GM18508 (cell line): ENCODE data around the gene PSAPL1.

ENCODE experiments used
- ATAC-seq: cut with Tn5 transposase; IDR thresholded peaks from one replicate; pipeline ENCODE4 v1.9.1; 2021; ENCODE audit warnings: moderate number of reproducible peaks; ENCODE audit not compliant: insufficient read depth, unreplicated experiment

PSAPL1 gene

DNA sequence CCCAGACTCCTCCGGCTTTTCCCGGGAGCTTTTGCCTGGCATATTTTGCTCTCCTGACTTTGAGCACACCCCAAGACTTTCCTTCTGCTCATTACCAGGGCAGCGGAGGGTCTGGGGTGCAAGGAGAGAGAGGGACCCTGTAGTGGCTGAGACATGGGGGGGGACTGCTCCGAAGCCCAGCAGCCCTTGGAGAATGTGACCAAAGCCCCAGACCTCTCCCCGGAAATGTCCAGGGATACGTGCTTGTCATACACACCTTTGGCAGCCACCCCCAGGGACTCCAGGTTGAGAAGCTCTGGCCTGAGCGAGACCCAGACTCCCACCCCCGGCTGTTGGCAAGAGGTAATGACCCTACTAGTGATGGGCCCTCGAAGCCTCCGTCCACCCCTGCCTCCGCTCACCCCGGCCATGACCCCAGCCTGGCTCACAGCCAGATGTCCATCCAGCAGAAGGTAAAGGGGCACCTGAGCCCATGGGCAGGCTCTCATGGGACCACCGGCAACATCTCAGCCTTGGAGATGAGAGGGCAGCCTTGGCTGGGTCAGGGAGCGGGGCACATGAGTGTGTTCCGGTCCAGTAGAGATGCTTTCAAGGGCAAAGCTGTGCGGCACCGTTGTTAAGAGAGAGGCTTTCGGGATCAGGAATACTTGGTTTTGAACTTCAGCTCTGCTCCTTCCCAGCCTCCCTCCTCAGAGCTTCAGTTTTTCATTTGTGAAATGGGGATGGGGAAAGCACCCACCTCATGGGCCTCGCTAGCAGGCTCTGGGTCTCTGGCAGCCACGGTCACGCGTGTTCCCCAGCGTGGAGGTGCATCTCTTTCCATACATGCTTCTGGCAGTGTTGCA is 2.0 kb downstream of the PSAPL1 start:
- no peak for ATAC-seq

DNA sequence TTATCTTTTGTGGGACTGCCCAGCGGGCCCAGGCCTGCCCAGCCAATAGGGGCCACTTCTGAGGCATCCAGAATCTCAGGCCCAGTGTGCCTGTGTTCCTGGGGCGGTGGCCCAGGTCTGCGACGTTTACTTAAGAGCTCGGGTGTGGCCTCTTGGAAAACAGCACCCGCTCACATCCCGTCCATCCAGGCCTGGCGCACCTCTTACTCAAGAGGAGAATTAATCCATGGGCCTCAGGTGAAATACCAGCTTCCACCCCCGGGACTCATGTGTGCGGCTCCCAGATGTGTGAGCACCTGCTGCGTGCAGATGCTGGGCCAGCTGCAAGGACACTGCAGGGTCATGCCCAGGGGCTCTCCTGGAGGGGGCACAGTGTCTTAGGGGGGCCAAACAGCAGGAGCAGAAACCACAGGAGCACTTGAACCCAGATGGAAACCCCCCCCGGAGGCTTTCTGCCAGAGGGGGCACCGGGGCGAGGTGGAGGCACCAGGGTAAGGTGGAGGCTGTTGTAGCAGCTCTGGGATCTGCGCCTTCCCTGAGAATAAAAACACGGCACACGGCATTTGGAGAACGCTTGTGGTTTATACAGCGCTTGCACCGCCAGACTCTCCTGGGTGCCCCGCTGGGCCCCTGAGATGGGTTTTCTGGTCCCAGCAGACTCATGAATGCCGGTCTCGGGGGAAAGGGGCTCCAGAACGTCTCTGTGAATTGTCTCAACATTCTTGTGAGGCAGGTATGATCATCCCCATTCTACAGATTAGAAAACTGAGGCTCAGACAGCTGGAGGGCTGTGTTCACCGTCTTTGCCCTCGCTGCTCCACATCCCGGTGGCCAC is 2.8 kb downstream of the PSAPL1 start:
- no peak for ATAC-seq

DNA sequence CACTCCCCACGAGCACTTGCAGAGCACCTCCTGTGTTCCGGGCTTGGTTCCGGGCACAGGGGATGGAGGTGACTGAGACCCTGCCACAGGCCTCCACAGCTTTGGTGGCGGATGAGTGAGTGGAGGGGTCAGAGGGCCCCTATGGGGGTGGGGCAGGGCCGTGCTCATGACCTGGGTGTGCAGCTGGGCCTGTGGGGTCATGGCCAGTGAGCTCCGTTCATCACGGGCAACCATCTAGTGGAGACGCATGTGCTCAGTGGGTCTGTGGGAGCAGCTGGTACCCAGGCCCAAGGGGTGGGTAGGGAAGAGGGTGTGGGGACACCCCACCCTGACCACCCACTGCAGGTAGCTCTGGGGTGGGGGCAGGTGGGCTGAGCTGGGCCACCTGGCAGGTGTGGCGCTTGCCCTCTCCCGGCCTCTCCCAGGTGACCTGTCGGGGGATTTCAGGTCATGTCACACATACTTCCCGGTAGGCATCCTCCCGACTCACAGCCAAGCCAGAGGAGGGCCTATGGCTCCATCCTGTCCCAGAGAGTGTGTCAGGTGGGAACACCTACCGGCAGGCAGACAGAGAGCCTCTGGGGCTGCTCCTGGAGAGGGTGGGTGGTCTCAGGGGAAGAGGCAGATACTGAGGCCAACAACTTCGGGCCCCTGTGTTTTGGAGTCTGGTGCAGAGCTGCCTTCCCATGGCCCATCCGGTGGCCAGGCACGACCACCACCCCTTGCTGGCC is 3.6 kb downstream of the PSAPL1 start:
- ATAC-seq: no peak

DNA sequence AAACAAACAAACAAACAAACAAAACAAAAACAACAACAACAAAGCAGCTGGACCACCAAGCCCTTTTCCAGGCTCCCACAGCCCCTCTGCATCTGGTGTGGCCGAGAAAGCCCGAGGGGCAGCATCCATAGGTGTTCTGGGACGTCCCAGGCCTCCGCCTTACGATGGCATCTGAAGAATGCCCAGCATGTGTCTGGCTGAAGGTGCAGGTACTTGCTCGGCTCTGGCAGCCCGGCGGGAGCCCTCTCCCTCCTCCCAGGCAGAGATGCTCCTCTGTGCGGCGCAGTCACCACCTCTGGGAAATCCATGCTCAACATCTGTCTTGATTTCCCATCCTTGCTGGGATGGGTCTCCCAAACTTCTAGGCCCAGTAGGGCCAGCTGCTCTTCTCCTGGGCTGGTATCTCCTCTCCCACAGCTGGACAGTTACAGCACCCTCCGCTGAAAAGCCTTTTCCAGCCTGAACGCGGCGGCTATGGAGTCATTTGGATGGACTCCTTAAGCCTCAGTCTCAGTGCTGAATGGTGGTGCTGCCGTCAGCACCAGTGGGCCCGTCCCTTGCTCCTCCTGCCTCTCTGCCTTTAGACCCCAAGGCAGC is 4.3 kb downstream of the PSAPL1 start:
- ATAC-seq: no peak

DNA sequence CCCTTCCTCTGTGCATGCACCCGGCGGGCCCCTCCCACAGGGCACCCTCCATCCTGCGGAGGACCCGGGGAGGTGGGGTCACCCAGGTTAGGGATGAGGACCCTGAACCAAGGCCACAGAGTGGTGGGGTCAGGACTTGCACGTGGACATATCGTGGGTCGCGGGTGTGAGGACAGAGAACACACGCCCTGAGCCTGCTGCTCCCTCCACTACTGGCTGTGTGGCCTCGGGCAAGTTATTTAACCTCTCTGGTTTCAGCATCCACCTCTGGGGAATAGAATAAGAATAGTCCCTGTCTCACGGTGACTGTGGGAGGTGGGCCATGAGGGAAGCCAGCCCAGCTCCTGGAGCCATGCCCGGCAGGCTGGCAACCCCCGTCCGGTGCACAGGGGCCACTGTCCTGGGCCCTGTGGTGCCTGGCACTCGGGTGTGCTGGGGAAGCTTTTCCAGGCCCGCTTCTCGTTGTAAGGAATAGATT is 5.1 kb downstream of the PSAPL1 start:
- ATAC-seq: no peak

DNA sequence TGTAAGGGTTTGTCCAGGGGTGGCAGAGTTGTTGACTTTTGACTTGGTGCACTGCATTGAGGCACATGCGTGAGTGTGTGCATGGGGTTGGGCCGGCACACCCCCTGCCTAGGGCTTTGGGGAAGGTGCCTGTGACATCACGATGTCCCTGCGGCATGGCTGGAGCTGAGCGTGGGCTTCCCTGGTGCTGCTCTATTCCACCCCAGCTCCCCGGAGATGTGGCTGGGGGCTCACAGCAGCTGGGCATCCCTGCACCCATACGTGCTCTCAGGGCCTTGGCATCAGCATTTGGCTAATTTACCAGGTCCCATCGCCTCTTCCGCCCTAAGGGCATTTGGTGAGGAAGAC is 5.7 kb downstream of the PSAPL1 start:
- ATAC-seq: no peak

DNA sequence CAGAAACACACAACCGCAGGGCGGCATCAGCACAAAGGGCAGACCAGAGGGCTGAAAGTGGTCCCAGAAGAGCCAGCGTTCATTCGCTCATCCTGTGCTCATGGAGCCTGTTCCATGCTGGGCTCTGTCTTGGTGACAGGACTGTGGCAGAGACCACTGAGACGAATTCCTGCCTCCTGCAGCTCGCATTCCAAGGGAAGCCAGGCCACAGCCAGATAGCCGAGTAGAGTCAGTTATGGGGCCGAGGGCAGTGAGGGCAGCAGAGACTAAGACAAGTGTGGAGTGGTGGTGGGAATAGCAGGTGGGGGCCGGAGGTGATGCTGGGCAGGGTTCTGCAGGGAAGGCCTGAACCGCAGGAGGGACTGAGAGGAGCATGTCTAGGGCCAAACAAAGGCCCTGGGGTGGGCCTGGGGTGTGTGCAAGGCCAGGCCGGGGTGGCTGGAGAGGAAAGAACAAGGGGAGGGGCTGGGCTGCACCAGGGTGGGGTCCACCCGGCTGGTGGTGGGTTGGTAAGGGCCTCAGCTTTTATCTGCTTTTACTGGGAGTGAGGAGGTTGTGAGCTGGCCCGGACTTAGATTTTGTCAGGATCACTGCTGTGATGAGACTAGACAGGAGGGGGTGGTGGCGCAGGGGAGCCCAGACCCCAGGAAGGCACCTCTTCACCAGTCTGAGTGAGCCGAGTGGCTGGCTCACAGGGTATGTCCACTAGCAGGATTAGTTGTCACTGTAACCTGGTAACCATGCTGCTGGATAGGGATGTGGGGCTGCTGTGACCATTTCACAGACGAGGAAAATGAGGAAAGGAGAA is 6.3 kb downstream of the PSAPL1 start:
- no peak for ATAC-seq

DNA sequence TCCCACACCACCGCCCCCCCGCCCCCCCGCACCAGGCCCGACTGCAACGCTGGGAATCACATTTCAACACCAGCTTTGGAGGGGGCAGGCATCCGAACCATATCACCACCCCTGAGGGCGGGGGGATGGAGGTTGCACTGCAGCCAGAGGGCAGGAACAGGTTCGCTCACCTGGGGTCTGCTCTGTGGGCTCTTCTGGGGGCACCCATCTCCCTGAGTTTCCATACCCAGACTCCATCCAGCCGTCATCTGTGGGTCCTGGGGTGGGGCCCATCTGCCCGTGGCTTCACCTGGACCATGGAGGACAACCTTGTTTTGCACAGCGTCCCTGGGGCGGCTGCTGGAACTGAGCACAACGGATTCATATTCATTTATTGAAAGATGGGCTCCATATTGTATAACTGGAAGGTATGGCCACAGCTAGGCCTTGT is 6.9 kb downstream of the PSAPL1 start:
- ATAC-seq: no peak

DNA sequence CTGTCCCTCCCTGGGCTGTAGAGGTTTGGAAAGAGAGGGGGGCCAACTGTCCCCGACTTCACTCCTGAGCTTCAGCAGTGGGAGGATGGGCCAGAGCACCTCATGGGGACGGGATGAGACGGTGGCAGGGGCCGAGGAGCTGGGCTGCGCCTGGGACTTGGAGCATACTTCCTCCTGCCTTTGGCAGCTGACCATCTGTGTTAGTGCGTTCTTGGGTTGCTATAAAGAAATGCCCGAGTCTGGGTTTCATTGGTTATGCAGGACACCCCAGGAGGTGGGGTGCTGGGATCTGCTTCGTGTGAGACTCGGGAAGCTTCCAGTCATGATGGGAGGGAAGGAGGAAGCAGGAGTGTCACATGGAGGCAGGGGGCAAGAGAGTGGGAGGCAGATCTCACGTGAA is 7.4 kb downstream of the PSAPL1 start:
- ATAC-seq: no peak

DNA sequence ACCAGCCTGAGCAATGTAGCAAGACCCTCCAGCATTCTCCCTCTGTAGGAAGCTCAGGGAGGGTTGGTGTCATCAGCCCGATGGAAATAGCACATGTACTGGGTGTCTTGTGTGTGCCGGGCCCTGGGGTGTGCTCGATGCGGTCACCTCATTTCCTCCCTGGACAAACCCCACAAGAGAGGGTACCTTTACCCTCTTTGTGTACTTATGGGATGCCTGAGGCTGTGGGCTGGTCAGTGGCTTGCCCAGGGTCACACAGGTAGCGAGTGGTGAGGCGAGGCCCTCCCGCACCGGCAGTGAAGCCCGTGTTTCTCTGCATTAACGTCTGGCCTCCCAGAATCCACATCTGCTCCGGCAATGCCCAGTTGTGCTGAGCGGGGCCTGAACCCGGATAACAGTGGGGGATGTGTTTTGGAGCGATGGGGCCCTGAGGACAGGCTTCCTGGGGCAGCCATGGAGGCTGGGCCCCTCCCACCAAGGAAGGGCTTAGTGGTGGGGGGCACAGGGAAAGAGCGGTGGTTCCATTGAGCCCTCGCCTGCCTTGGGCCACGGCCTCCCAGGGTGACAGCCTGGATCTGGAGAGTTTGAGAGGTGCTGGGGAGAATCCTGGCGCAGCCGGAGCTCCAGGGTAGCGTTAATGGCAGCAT is 8.1 kb downstream of the PSAPL1 start:
- no peak for ATAC-seq

DNA sequence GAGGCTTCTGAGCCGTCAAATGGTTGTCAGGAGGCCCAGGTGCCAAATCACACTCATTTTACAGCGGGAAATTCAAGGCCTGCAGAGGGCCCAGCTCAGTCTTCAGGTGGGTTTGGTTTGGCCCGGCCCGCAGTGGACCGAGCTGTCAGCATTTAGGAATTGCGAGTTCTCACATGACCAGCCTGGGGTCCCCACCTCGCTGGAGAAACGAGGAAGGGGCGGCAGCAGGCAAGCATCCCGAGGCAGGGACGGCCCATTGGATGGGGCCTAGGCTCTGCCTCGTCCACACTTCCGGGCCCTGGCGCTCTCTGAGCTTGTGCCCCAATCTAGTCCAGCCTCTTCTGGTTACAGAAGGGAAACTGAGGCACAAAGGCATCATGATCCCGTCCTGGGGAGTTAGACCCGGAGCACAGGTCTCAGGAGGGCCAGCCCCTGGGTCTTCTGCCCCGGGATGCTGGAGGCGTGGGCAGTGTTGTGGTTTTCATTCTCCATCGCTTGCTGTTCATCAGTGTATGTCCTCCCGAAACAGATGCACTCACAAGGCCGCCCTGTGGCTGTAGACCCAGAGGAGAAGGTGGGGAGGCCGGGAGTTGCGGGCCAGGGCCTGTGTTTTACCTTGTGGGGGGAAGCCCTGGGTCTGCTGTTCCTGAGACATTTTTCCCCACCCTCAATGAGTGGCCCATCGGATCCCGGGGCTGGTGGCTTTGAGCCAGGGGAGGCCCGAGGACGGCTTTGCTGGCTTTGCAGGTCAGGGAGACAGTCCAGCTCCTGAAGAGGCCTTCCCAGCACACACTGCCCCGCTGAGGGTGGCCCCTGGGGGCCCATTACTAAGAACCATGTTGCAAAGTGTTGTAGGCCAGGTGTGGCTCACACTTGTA is 8.9 kb downstream of the PSAPL1 start:
- no peak for ATAC-seq

DNA sequence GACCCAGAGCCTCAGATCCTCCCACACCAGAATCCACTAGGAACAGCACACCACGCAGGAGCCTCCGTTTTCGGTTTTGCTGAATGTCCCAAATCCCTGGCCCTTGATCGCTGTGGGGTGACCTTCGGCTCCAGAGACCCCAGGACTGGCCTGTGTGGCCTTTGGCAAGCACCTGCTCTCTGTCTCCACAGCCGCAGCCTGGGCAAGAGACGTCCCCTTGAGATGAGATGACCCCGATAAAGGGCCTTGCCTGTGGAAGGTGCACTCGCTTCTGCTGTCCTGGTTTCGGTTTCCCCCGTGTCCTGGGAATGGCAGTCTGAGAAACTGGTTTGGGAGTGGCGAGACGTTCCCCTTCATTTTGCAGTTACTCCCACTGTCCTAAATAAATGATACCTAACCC is 9.6 kb downstream of the PSAPL1 start:
- no peak for ATAC-seq

DNA sequence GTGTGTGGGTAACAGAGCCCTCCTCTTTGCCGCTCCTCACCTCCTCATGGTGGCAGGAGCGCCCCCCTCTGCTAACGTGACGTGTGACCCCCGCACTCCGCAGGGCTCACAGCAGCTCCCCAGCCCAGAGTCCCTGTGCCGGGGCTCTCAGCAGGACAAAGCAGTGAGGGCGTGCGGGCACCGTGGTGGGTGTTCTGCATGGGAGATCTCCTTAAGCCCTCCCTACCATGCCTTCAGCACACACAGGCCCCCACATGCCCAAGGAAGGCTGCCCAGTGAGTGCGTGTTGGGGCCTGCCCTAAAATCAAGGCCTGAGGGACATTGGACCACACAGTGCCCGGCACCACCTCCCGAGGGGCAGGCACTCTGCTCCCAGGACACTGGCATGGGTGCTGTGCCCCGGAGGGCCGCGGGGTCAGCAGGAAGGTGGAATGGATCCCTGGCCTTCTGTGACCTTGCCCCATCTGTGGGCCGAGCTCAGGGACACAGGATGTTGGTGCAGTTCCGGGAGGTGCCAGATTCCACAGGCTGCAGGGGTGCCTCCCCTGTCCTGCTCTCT is 10.1 kb downstream of the PSAPL1 start:
- ATAC-seq: no peak

DNA sequence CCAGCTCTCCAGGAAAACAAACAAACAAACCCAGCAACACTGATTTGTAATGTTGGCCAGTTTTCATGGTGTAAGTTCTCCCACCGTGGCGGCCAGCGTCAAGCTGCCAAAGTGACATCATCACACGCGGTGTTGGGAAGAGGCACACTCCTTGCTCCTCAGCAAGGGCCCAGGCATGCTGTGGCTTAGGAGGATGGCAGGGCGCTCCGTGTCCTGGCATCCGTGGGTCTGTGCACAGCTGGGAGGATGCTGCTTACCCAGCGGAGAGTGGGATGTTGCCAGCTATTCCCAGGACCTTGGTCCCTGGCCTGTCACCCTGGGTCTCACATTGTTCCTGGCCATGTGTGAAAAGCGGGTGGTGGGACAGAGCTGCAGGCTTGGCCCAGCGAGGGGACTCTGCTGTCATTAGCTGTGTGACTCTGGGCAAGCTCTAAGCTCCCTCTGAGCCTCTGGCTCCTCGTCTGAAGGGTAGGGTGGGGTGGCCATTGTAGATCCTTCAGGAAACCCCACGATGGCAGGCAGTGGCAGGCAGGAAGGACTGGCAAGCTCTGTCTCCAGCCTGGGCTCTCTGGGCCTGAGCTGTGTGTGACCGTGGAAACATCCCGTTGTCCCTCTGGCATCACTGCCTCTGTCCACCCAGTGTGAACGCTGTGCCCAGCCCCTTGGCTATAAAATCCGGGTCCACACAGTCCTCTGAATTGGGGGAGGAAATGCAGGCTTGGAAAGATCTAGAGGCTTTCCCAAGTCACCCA is 10.8 kb downstream of the PSAPL1 start:
- no peak for ATAC-seq

DNA sequence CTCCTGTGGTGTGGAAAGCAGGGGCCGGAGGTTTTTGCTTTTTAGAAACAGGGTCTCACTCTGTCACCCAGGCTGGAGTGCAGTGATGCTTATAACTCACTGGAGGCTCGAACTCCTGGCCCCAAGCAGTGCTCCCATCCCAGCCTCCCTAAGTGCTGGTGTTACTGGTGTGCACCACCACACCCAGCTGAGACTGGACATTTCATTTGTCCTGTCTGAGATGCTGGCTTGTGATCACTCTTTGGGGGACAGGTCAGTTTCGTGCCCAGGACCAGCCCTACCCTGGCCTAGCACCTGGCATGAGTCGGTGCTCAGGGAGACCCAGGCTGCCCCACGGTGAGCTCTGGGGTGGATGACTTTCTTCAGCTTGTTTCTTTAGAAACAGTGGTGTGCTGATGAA is 11.3 kb downstream of the PSAPL1 start:
- no peak for ATAC-seq

DNA sequence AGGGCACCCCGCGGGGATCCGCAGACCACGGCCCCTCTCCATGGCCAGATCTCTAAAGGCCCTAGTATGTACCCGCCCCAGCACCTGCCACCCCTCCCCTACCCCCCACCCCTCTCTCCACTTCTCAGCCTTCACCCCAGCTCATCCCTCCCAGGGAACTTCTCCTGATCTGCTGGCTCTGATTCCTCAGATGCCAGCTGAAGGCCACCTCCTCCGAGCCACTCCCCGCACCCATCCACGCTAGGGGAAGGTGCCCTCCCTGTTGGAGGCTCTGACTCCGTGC is 11.9 kb downstream of the PSAPL1 start:
- ATAC-seq: no peak

DNA sequence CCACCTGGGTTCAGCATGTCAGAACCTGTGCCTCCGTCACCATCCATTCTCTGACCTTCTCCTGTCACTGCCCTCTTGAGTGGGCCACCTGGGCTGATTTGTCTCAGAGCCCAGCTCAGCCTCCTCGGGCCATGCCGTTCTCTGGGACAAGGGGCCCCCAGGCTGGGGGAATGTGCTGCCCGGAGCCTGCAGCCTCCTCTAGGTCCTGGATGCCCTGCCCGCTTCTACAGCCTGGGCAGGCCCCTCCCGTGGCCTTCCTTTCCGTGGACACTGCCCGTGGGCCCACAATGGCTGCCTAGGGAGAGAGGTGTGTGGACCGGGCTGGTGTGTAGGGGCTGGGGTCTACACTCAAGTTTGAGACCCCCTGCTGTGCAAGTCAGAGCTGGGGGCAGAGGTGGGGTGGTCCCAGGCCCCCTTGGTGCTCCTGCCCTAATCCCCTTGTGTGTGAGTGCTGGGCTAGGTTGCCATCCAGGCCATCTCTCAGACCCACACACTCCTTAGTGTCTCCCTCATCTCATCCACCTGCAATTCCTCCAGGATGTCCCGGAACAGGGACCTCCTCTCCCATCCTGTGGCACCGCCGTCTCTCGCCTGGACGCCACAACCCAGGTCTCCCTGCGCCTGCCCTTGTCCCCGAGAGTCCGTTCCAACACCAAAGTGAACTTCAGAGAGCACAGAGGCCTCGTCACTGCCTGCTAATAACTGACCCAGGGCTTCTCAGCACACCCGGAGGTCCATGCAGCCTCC is 12.4 kb downstream of the PSAPL1 start:
- no peak for ATAC-seq
